NCI-H187 treated with DMSO at 0.1 percent for 48 hours (cell line): ENCODE measurements around the gene GGT5.
"Not testable (repeated sequence)": the region's sequence is repeated elsewhere in the genome, so short reads cannot be mapped to it uniquely, and the experiment has no call there.

Source experiments
- DNase-seq: peaks from one replicate; lab custom pipeline; 2025; lab: John Stamatoyannopoulos, UW

The GGT5 gene

GRCh38 chr22:24232725-24233124, 12.2 kb downstream of the GGT5 start:
- DNase-seq = no peak

GRCh38 chr22:24232124-24232523, 12.8 kb downstream of the GGT5 start:
- no peak for DNase-seq

GRCh38 chr22:24231706-24232105, 13.2 kb downstream of the GGT5 start:
- DNase-seq = no peak

- no peak for DNase-seq
Observed at GRCh38 chr22:24230911-24231656, 13.8 kb downstream of the GGT5 start.

GRCh38 chr22:24225951-24226350, 18.9 kb downstream of the GGT5 start:
- no peak for DNase-seq

GRCh38 chr22:24225044-24225601, 19.8 kb downstream of the GGT5 start:
- no peak for DNase-seq

GRCh38 chr22:24224468-24224867, 20.4 kb downstream of the GGT5 start:
- no peak for DNase-seq

- no peak for DNase-seq
Observed at GRCh38 chr22:24219750-24220149, 25.1 kb downstream of the GGT5 start.

- DNase-seq = no peak
Observed at GRCh38 chr22:24217384-24217783, 27.5 kb downstream of the GGT5 start.

- DNase-seq = no peak
Observed at GRCh38 chr22:24216541-24217209, 28.2 kb downstream of the GGT5 start.

- DNase-seq = no peak
Observed at GRCh38 chr22:24214467-24215285, 30.2 kb downstream of the GGT5 start.

GRCh38 chr22:24213111-24213510, 31.8 kb downstream of the GGT5 start:
- not testable (repeated sequence) for DNase-seq

- not testable (repeated sequence) for DNase-seq
Observed at GRCh38 chr22:24211716-24212115, 33.2 kb downstream of the GGT5 start.

GRCh38 chr22:24210409-24210808, 34.5 kb downstream of the GGT5 start:
- not testable (repeated sequence) for DNase-seq

- no peak for DNase-seq
Observed at GRCh38 chr22:24209687-24210086, 35.2 kb downstream of the GGT5 start.

- no peak for DNase-seq
Observed at GRCh38 chr22:24209016-24209415, 35.9 kb downstream of the GGT5 start.

GRCh38 chr22:24208012-24208749, 36.7 kb downstream of the GGT5 start:
- DNase-seq = no peak

GRCh38 chr22:24207264-24208011, 37.4 kb downstream of the GGT5 start:
- no peak for DNase-seq

- DNase-seq = not testable (repeated sequence)
Observed at GRCh38 chr22:24206460-24207263, 38.2 kb downstream of the GGT5 start.
